Right renal cortex interstitium (tissue), 3 donors: ENCODE results near the gene SCYGR5. TPM values are rescaled to one million over a fixed set of nuclear protein-coding genes. Genes with fewer than 3 reads are reported as not detected.
"Not testable (repeated sequence)": the region's sequence is repeated elsewhere in the genome, so short reads cannot be mapped to it uniquely, and the experiment has no call there.

ENCODE experiments used
- DNase-seq, 3 donors: peaks; one replicate each; pipeline ENCODE4 v3.0.0-alpha.2; 2013; ENCODE audit warnings: low read depth in 3 of 3, low spot score in 2 of 3
- polyA plus RNA-seq, 3 donors: library from polyadenylated mRNA; unstranded; fragments of 120-200 nt; gene quantifications; one replicate each; pipeline ENCODE4 v1.2.1, GENCODE V29; 2013; ENCODE audit not compliant: insufficient read length in 3 of 3

SCYGR5 gene
- polyA plus RNA-seq: not detected

- not testable (repeated sequence) for DNase-seq
These were observed at the start of gene SCYGR5 for GRCh38 chr2:227666631-227667170. Gene SCYGR5 (plus strand): TSS chr2:227666804. CDS start chr2:227666804, 0 bp downstream.

- DNase-seq: no peak
These were observed 49.0 kb upstream of the SCYGR5 start, which contains the start of gene SCYGR4 for GRCh38 chr2:227617316-227618230. Gene SCYGR4 (plus strand): TSS chr2:227617498. CDS start chr2:227617498, 0 bp downstream.

- no peak for DNase-seq
These were observed 43.4 kb upstream of the SCYGR5 start for GRCh38 chr2:227623226-227623625.

- DNase-seq: no peak
These were observed 41.2 kb upstream of the SCYGR5 start for GRCh38 chr2:227625420-227625819.

GRCh38 chr2:227626580-227627151 is 39.9 kb upstream of the SCYGR5 start:
- DNase-seq: no peak

- DNase-seq: no peak
These were observed 38.8 kb upstream of the SCYGR5 start for GRCh38 chr2:227627769-227628168.

GRCh38 chr2:227629435-227629834 is 37.2 kb upstream of the SCYGR5 start:
- DNase-seq: no peak

- DNase-seq: no peak
These were observed 36.3 kb upstream of the SCYGR5 start for GRCh38 chr2:227630322-227630721.

GRCh38 chr2:227632827-227633226 is 33.8 kb upstream of the SCYGR5 start:
- no peak for DNase-seq

GRCh38 chr2:227634201-227634600 is 32.4 kb upstream of the SCYGR5 start:
- no peak for DNase-seq

- no peak for DNase-seq
These were observed 23.9 kb upstream of the SCYGR5 start for GRCh38 chr2:227642656-227643055.

GRCh38 chr2:227643990-227644551 is 22.5 kb upstream of the SCYGR5 start:
- DNase-seq: no peak

GRCh38 chr2:227653419-227653818 is 13.2 kb upstream of the SCYGR5 start:
- DNase-seq: no peak

GRCh38 chr2:227654426-227654825 is 12.2 kb upstream of the SCYGR5 start:
- no peak for DNase-seq

GRCh38 chr2:227655454-227655853 is 11.2 kb upstream of the SCYGR5 start:
- no peak for DNase-seq

- no peak for DNase-seq
These were observed 9.3 kb upstream of the SCYGR5 start for GRCh38 chr2:227657199-227657845.

- no peak for DNase-seq
These were observed 5.5 kb upstream of the SCYGR5 start for GRCh38 chr2:227661025-227661649.

GRCh38 chr2:227661827-227662226 is 4.8 kb upstream of the SCYGR5 start:
- DNase-seq: no peak

- DNase-seq: no peak
These were observed 1.2 kb upstream of the SCYGR5 start for GRCh38 chr2:227665189-227665940.
